Adrenal gland (tissue), 5 donors: ENCODE measurements around the gene TOM1L1.

Experiments
- CTCF ChIP-seq, 6 experiments: fragments of 450-650 bp in 4 of 6; fragments of 200-600 bp in 2 of 6; sonication (generic) in 1 of 6; IDR thresholded peaks; 1 replicate in 5 of 6; 2 replicates in 1 of 6; pipeline versions ENCODE4 v1.5.1 to v1.8.0; 2016 to 2021; ENCODE audit warnings: antibody characterized with exemption in 6 of 6, mild to moderate bottlenecking in 2 of 6, moderate library complexity in 1 of 6
- POLR2A ChIP-seq, 2 donors: fragments of 450-650 bp; IDR thresholded peaks; one replicate each; pipeline ENCODE4 v1.6.1; 2017; ENCODE audit warnings: antibody characterized with exemption in 2 of 2, mild to moderate bottlenecking in 2 of 2, moderate library complexity in 1 of 2
- donor health status: DM: no; HTN: no; CAD: no.

DNA sequence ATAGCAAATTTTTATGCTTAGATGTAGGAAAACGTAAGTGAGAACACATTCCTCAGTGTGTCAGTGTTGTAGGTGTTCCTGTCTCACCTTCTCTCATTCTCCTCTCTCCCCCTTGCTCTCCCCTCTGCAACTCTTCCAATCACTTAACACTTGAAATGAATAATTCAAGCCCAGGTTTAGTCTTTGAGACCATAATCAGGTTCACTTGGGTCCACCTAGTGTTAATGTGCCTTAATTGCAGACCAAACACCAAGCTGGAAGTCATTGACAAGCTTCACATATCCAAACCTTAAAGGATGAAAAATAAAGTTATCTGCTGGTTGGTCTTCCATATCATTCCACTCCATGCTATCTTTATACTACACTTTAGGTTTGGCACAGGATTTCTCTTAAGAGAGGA, 104.9 kb downstream of the TOM1L1 start:
- peak in 3 of 6 experiments; percentile 20 to 25 (median 24) for TF ChIP-seq CTCF (IDR thresholded peaks at IDR 0.05)
- no peak for TF ChIP-seq POLR2A (IDR thresholded peaks at IDR 0.05)
